GM18526 (cell line): Measurements from ENCODE around the gene TRAPPC10.

ENCODE experiments used
- POLR2A ChIP-seq: IDR thresholded peaks from 3 replicates; pipeline ENCODE4 v1.6.1; 2011; ENCODE audit not compliant: insufficient read length; ENCODE audit errors: extremely low read depth

The TRAPPC10 gene

DNA sequence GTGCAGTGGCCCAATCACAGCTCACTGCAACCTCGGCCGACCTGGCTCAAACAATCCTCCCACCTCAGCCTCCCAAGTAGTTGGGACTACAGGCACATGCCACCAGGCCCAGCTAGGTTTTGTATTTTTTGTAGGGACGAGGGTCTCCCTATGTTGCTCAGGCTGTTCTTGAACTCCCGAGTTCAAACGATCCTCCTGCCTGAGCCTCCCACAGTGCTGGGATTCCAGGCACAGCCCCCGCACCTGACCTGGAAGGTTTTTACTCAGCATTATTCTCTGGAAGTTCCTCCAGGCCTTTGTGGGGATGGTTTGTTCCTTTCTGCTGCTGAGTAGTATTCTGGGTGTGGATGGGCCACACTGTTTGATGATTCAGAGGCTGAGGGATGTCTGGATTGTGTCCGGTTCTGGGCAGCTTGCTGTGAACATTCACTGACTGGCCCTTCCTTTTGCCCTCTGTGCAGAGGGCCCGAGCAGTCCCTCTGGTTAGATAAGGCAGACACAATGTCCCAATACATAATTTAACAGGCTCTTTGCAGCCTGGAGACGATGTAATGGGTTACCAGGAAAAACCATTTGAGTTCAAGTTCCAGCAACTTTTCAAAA is 6.0 kb upstream of the TRAPPC10 start:
- no peak for TF ChIP-seq POLR2A

DNA sequence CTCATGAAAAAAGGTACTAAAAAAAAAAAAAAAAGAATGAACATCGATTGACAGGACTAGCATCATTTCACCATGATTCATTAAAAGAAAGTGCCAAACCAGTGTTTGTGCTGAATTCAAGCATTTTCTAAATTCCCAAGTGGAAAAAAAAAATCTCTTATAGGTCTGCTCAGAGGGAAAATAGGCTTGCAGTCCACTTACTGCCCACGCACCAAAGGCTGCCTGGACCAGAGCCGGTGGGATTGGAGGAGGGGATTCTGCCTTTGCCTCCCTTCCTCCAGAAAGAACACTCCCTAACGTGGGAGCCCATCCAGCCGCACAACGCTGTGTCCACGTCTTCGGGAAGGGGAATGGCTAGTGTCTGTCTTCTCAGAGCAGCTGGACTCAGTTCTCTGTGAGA is 5.5 kb upstream of the TRAPPC10 start:
- TF ChIP-seq POLR2A: no peak

DNA sequence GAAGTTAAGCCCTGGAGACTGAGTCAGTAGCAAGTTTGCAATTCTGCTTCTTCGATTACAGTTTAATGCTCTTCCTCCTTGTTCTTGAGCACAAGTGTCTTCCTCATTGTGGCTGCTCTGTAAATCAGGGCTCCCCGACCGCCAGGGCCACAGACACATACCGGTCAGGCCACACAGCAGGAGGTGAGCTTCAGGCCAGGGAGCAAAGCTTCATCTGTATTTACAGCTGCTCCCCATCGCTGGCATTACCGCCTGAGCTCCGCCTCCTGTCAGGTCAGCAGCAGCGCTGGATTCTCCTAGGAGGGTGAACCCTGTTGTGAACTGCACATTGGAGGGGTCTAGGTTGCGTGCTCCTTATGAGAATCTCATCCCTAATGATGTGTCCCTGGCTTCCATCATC is 1.7 kb upstream of the TRAPPC10 start:
- no peak for TF ChIP-seq POLR2A

DNA sequence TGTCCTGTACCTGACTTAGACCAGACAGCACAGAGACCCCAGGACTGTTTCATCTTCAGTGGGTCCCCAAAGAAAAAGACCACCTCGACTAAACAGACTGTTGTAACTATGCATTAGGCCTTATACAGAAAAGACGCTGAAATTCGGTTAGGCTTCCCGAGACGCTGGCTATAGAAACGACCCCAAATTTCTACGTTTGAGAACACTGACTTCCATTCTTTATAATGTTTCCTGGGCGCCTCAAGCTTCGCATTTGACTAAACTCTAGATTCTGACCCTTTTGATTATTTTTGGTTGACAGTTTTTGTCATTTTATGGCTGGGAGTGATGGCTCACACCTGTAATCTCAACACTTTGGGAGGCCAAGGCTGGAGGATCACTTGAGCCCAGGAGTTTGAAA is 986 bp upstream of the TRAPPC10 start:
- no peak for TF ChIP-seq POLR2A

DNA sequence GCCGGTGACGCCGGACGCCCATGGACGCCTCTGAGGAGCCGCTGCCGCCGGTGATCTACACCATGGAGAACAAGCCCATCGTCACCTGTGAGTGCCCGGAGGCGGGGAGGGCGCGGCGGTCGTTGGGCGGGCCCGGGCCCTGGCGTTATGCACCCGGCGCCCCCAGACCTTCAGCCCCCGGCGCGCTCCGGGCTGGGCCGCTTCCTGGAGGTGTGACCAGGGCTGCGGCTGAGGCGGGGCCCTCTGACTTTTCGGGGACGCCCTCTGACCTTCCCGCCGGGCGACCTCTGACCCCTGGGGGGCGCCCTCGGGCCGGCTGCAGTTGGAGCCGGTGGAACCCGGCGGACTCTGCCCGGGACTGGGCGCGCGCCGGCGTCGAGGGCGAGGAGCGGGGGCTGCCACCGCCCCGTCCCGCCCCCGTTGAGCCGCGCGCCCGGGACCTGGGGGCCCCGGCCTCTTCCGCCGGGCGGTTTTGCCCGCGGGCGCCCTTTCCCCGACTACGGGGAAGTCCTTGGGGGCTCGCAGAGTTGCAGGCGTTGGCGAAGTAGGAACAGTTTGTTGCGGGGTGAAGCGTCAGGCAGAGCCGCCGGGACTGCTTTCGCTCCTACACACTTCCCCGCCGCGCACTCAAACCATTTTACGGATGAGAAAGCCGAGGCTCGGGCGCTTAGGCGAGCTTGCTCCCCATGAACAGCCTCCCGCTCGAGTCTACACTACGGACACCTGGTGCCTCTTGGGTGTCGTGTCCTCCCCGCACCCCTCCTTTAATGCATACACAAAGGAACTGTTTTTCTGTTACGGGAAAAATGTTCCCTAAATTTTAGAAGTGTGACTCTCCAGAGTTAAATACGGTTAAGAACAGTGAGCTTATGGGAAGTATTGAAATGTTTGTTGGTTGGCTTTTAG is 618 bp downstream of the TRAPPC10 start:
- no peak for TF ChIP-seq POLR2A

DNA sequence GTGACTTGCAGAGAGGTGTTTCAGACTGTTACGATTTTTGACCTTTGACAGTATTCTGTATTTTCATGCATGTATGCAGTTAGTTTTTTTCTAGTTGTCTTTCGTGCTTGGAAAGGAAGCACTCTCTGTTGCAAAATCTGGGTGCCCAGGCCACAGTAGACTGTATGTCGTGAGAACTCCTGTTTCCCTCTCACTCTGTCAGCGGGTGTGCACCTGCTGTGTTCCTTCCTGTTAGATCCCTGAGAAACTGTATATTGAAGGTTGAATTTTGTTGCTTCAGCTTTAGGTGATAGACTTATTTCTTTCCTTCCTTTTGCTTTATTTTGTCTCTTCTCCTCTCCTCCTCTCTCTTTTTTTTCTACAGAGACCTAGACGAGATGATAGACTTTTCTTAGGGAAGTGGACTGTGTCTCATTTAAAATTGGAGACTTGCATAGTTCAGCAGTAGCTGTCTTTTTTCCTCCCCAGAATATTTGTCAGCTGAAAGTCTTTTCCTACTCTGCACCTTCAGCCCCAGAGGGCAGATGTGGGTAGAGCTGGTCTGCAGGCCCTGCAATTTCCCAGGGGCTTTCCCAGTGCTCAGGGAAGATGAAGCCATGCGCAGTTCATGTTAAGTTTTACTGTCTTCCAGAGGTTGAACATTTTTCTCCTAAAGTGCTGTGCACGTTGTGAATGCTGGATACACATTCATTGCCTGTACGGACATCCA is 1.4 kb downstream of the TRAPPC10 start:
- no peak for TF ChIP-seq POLR2A

DNA sequence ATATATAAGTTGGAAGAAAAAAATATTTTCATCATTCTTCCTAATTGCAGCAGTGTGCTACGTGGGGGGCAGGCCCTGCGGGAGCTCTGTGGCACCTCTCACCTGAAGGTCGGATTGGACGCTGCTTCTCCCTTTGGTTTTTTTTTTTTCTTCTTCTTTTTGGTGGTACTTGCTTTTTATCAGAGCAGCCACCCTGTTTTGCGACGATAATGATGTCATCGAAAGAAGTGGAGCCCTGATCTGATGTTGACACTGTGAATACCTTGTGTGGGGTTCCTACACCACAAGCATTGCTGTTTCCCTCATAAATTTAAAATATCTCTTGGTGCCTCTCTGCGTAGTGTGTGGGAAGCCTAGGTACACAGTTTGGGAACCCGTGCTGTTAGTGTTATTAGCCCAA is 5.5 kb downstream of the TRAPPC10 start:
- no peak for TF ChIP-seq POLR2A

DNA sequence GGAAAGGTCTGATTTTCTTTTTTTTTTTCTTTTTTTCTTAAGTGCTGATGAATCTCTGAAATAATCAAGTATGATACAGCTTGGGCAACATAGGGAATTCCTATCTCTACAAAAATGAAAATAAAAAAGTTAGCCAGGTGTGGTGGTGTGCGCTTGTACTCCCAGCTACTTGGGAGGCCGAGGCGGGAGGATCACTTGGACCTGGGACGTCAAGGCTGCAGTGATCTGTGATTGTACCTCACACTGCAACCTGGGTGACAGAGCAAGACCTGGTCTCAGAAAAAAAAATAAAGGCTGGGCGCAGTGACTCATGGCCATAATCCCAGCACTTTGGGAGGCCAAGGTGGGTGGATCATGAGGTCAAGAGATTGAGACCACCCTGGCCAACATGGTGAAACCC is 6.0 kb downstream of the TRAPPC10 start:
- TF ChIP-seq POLR2A: no peak

DNA sequence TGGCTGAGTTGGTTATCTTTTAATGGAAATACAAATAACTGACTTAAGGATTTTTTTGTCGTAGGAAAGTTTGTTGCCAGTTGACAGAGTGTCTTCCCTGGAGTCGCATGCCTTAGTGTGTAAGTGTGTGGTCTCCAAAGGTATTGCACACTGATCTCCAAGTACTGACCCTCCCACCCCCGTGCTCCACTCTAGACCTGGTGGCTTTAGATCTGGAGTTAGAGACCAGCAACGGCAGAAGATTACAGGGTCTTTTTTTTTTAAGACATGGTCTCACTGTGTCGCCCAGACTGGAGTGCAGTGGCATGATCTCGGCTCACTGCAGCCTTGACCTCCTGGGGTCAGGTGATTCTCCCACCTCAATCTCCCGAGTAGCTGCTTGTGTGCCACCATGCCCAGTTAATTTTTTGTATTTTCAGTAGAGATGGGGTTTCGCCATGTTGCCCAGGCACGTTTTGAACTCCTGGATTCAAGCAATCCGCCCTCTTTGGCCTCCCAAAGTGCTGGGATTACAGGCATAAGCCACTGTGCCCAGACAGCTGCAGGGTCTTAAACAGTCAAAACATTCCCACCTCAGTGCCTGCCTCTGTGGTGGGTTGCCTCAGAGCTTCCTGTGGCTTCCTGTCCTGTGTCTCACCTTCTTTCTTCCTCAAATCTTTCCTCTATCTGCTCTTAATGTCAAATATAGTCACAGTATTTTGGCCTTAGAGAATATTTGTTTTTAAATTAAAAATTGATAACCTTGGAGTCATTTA is 6.9 kb downstream of the TRAPPC10 start:
- no peak for TF ChIP-seq POLR2A

DNA sequence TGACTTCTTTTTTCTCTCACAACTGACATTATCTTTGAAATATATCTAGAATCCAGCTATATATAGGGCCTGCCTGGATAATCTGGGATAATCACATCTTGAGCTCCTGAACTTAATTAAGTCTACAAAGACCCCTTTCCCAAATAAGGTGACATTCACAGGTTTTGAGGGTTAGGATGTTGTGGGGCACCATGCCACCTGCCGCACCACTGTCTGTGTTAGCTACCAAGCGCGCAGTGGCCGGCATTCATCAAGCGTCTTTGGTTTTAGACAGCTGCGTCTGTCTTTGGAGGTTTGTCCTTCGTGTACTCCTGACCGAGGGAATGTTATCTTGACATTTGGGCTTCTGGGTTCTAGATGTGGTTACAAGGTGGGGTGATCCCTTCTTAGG is 7.5 kb downstream of the TRAPPC10 start:
- no peak for TF ChIP-seq POLR2A

DNA sequence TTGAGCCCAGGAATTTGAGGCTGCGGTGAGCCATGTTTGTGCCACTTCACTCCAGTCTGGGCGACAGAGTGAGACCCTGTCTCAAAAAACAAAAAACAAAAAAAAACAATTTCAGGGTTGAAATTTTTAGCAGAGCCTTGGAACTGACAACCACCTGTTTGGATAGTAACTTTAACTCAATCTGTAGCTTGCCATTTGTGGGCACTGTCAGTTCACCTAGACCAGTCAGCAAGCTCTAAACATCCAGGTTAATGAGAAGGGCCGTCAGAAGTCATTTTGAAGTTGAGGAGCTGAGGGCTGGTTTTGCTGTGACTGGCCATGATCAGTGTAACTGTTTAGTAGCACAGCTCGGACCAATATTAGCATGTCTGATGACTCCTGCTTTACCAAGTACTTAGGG is 8.4 kb downstream of the TRAPPC10 start:
- TF ChIP-seq POLR2A: no peak

DNA sequence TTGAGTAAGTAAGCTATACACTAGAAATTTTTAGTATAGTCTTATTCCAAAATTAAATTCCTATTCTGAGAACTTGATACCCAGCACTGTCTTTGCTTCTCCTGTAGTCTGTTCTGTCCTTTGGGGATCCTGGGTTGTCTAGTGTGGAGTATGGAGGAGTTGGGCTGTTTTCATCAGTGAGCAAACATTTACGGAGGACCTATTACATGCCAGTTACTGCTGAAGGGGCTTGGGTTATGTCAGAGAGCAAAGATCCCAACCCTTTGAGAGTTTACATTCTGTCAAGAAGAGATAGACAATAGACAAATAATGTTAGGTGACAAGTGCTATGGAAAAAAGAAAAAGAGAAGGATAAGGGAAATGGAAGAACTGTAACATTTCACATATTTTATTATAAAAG is 9.0 kb downstream of the TRAPPC10 start:
- no peak for TF ChIP-seq POLR2A

DNA sequence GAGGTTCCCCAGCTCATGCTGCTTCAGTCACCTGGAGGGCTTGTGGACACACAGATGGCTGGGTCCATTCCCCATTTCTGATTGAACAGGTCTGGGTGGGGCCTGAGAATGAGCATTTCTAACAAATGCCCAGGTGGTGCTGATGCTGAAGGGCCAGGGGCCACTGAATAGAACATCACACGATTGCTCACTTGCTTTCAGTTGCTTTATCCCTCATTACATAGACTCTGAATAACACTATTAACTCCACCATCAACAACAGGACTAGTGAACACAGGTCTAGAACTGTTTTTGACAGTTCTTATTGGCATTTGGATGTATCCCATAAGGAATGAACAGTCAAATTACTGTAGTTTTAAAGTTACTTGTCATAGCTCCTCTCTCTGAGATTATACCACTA is 12.1 kb downstream of the TRAPPC10 start:
- no peak for TF ChIP-seq POLR2A

DNA sequence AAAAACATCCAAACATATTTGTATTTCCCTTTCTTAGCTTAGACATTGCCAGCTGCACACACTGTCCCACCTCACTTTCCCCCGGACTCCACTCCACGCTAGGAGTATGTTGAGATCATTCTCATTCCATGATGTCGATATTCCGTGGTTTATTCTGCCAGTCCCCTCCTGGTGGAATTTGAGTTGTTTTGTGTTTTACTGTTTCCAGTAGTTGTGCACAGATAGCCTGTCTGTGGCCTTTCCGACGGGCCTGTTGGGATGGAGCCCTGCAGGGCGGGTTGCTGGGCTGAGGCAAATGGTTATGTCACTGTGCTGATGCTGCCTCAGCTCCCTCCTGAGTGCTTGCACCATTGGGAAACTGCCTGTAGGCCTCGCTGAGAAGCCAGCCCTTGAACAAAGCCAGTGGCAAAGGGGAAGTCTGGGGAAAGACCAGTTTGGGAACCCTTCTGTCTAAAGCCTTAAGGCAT is 12.8 kb downstream of the TRAPPC10 start:
- no peak for TF ChIP-seq POLR2A

DNA sequence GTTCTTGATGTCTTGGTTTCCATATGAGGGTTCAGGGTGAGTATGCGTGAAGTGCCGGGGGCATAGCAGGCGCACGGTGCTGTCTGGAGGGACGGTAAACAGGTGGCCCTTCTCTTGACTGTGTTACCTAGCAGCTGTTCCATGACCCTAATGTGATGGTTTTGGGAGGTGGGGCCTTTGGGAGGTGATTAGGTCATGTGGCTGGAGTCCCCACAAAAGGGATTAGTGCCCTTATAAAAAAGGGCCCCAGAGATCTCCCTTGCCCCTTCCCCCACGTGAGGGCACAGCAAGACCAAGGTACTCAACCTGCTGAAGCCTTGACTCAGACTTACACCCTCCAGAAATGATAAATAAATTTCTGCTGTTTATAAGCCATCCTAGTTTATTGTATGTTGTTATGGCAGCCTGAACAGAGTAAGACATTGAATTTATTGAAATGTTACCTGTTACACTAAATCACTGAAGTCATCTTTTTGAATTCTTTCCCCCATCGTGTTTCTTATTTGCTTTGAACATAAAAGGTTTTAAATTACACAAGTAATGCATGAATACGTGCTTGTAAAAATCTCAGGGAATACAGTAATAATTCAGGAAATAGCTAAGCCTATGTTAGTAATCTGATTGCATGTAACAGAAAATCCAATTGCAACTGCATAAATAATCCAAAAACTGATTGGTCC is 15.6 kb downstream of the TRAPPC10 start:
- no peak for TF ChIP-seq POLR2A
